Suprapubic skin (tissue), 4 donors: ENCODE results near the gene RASSF9. TPM values are rescaled to one million over a fixed set of nuclear protein-coding genes. Genes with fewer than 3 reads are reported as not detected.

Experiments
- DNase-seq, 2 donors: peaks; one replicate each; pipeline ENCODE4 v3.0.0-alpha.2; 2019; ENCODE audit warnings: low spot score in 2 of 2
- H3K27ac ChIP-seq: fragments of 200-600 bp; sonication (generic); one replicate; pipeline ENCODE4 v1.5.1; 2019
- H3K27me3 ChIP-seq: fragments of 200-600 bp; sonication (generic); one replicate; pipeline ENCODE4 v1.5.1; 2019
- H3K36me3 ChIP-seq: fragments of 200-600 bp; sonication (generic); one replicate; pipeline ENCODE4 v1.5.1; 2019
- H3K4me1 ChIP-seq: fragments of 200-600 bp; sonication (generic); one replicate; pipeline ENCODE4 v1.5.1; 2019
- H3K4me3 ChIP-seq: fragments of 200-600 bp; sonication (generic); one replicate; pipeline ENCODE4 v1.5.1; 2019; ENCODE audit warnings: mild to moderate bottlenecking
- H3K9me3 ChIP-seq: fragments of 200-600 bp; sonication (generic); one replicate; pipeline ENCODE4 v1.5.1; 2019
- CTCF ChIP-seq, 2 donors: fragments of 200-600 bp in 1 of 2; fragments of 450-650 bp in 1 of 2; sonication (generic) in 1 of 2; IDR thresholded peaks; one replicate each; pipeline ENCODE4 v1.5.1; 2016 to 2019; ENCODE audit warnings: antibody characterized with exemption in 2 of 2, mild to moderate bottlenecking in 1 of 2, moderate library complexity in 1 of 2
- EP300 ChIP-seq: sonication (generic); formaldehyde crosslinking; IDR thresholded peaks from one replicate; pipeline ENCODE4 v1.6.1; 2017; ENCODE audit warnings: antibody characterized with exemption
- POLR2A ChIP-seq, 2 donors: fragments of 450-650 bp; IDR thresholded peaks; one replicate each; pipeline ENCODE4 v1.6.1; 2017; ENCODE audit warnings: antibody characterized with exemption in 2 of 2, mild to moderate bottlenecking in 2 of 2, moderate library complexity in 2 of 2
- POLR2AphosphoS5 ChIP-seq, 3 donors: sonication (generic); formaldehyde crosslinking; IDR thresholded peaks; one replicate each; pipeline ENCODE4 v1.6.1; 2017; ENCODE audit warnings: antibody characterized with exemption in 3 of 3
- WGBS: methylation state at CpG from one replicate; pipeline ENCODE4 v1.1.5; 2018; 5-methylcytosine and 5-hydroxymethylcytosine counted together
- total RNA-seq, 4 donors: library from RNA; depleted of rRNA; stranded (reverse); fragments of >200 nt; gene quantifications; one replicate each; pipeline ENCODE4 v1.1.0, GENCODE V29; 2016

The RASSF9 gene
- total RNA-seq, 4 donors from 2014 or later: 1.9 to 5.4 (median 3.0) TPM

- no peaks in the 10 kb centered on the region for H3K9me3 ChIP-seq
- no peaks in the 10 kb centered on the region for H3K27me3 ChIP-seq
- TF ChIP-seq EP300 (no peak), POLR2A (IDR thresholded peaks at IDR 0.05) (no peak), CTCF (IDR thresholded peaks at IDR 0.05) (no peak), POLR2AphosphoS5 (IDR thresholded peaks at IDR 0.05) (no peak)
- H3K27ac ChIP-seq: peak overlapping the region; percentile 48
- WGBS: 53% methylated on average over 5 of the region's 5 CpGs
- no peaks in the 10 kb centered on the region for H3K36me3 ChIP-seq
- peaks cover 26% of the 10 kb centered on the region for H3K4me1 ChIP-seq
- H3K4me3 ChIP-seq: no peak overlapping the region
- no peak for DNase-seq
Observed at GRCh38 chr12:85805654-85806053, 30.6 kb downstream of the RASSF9 start.

- Histone ChIP-seq H3K36me3 (no peaks in the 10 kb centered on the region), H3K9me3 (no peaks in the 10 kb centered on the region), H3K4me1 (peaks cover 26% of the 10 kb centered on the region), H3K27ac (peak overlapping the region; percentile 27), H3K27me3 (no peaks in the 10 kb centered on the region), H3K4me3 (peak overlapping the region; percentile 6)
- no peak for DNase-seq
- no peak for TF ChIP-seq EP300
- TF ChIP-seq CTCF (IDR thresholded peaks at IDR 0.05): no peak
- TF ChIP-seq POLR2AphosphoS5 (IDR thresholded peaks at IDR 0.05): no peak
- TF ChIP-seq POLR2A (IDR thresholded peaks at IDR 0.05): no peak
- 46% methylated on average over 3 of the region's 3 CpGs for WGBS
Observed at GRCh38 chr12:85804663-85805062, 31.5 kb downstream of the RASSF9 start.

DNA sequence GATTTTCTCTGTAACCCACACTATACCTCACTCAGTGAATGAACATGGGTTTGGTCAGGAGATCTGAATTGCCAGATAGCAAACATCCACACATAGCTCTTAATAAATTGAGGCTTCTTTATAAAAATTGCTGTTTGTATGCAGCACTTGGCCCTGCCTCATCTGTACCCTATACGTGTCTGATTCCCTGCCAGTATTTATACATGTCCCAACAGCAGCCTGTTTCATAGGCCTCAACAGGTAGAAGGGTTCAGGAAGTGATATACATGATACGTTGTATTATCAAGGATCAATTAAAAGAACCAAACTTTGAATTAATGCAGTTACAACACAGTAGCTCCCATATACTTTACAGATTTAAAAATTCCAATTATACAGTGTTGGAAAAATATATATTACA lies 32.3 kb downstream of the RASSF9 start:
- DNase-seq: no peak
- no peaks in the 10 kb centered on the region for H3K9me3 ChIP-seq
- no peak overlapping the region for H3K4me3 ChIP-seq
- no peaks in the 10 kb centered on the region for H3K27me3 ChIP-seq
- H3K4me1 ChIP-seq: peaks cover 26% of the 10 kb centered on the region
- 49% methylated on average over 2 of the region's 2 CpGs for WGBS
- no peak for TF ChIP-seq POLR2AphosphoS5 (IDR thresholded peaks at IDR 0.05)
- TF ChIP-seq EP300: no peak
- no peak for TF ChIP-seq POLR2A (IDR thresholded peaks at IDR 0.05)
- TF ChIP-seq CTCF (IDR thresholded peaks at IDR 0.05): no peak
- H3K36me3 ChIP-seq: no peaks in the 10 kb centered on the region
- H3K27ac ChIP-seq: peak overlapping the region; percentile 27

- 15% methylated on average over 1 of the region's 1 CpG for WGBS
- Histone ChIP-seq H3K27ac (peak overlapping the region; percentile 19), H3K27me3 (no peaks in the 10 kb centered on the region)
Observed at GRCh38 chr12:85803231-85803630, 33.0 kb downstream of the RASSF9 start.

DNA sequence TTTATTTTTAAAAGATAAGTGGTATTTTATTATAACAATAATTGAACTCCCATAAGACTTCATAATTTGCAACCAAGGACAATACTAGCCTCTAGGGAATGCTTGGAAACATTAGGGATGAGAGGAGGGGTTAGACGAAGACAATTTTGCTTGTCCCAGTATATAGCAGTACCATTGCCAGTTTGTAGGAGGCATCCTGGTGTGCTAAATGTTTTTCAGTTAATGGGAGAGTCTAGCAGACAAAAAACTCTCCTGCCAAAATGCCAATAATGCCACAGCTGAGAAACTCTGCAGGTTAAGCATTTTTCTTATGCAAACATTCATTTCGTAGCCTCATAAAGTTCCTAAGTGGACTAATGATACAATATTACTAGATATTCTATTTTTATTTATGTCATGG lies 38.1 kb downstream of the RASSF9 start:
- no peak for DNase-seq
- TF ChIP-seq CTCF (IDR thresholded peaks at IDR 0.05) (no peak), EP300 (no peak), POLR2AphosphoS5 (IDR thresholded peaks at IDR 0.05) (no peak), POLR2A (IDR thresholded peaks at IDR 0.05) (no peak)
- Histone ChIP-seq H3K4me1 (peaks cover 9% of the 10 kb centered on the region), H3K27ac (no peak overlapping the region), H3K4me3 (no peak overlapping the region), H3K27me3 (no peaks in the 10 kb centered on the region), H3K9me3 (no peaks in the 10 kb centered on the region), H3K36me3 (no peaks in the 10 kb centered on the region)
- 83% methylated on average over 2 of the region's 2 CpGs for WGBS

More at GRCh38 chr12:85803231-85803630, 33.0 kb downstream of the RASSF9 start:
- Histone ChIP-seq H3K4me3 (no peak overlapping the region), H3K9me3 (no peaks in the 10 kb centered on the region), H3K4me1 (peaks cover 26% of the 10 kb centered on the region), H3K36me3 (no peaks in the 10 kb centered on the region)
- TF ChIP-seq CTCF (IDR thresholded peaks at IDR 0.05): no peak
- TF ChIP-seq EP300: no peak
- no peak for TF ChIP-seq POLR2AphosphoS5 (IDR thresholded peaks at IDR 0.05)
- no peak for DNase-seq
